ENCODE data around the gene GPR137B.
A peak's percentile ranks its signal among the peaks of the same experiment; 100 is the strongest.
"Not testable (repeated sequence)": the region's sequence is repeated elsewhere in the genome, so short reads cannot be mapped to it uniquely, and the experiment has no call there.

Gene GPR137B

GRCh38 chr1:236161755-236162154, 19.4 kb downstream of the GPR137B start:
- not testable (repeated sequence) for DNase-seq

GRCh38 chr1:236163463-236164153, 21.3 kb downstream of the GPR137B start:
- DNase-seq = peak; percentile 84

- no peak for DNase-seq
Observed at GRCh38 chr1:236164273-236164672, 21.9 kb downstream of the GPR137B start.

- DNase-seq = no peak
Observed at GRCh38 chr1:236165238-236165981, 23.1 kb downstream of the GPR137B start.

- no peak for DNase-seq
Observed at GRCh38 chr1:236166041-236166440, 23.7 kb downstream of the GPR137B start.

GRCh38 chr1:236167154-236167553, 24.8 kb downstream of the GPR137B start:
- no peak for DNase-seq

GRCh38 chr1:236167578-236167977, 25.2 kb downstream of the GPR137B start:
- no peak for DNase-seq

GRCh38 chr1:236168716-236169429, 26.5 kb downstream of the GPR137B start:
- DNase-seq = peak; percentile 90

- DNase-seq = no peak
Observed at GRCh38 chr1:236172041-236172579, 29.8 kb downstream of the GPR137B start.

- DNase-seq = no peak
Observed at GRCh38 chr1:236173174-236173767, 30.9 kb downstream of the GPR137B start.

- DNase-seq = no peak
Observed at GRCh38 chr1:236175642-236176336, 33.5 kb downstream of the GPR137B start.

GRCh38 chr1:236176337-236177336, 34.3 kb downstream of the GPR137B start:
- no peak for DNase-seq

GRCh38 chr1:236179634-236180033, 37.3 kb downstream of the GPR137B start:
- no peak for DNase-seq

GRCh38 chr1:236181059-236181458, 38.7 kb downstream of the GPR137B start:
- DNase-seq = no peak

- peak; percentile 57 for DNase-seq
Observed at GRCh38 chr1:236185687-236186086, 43.3 kb downstream of the GPR137B start.

- not testable (repeated sequence) for DNase-seq
Observed at GRCh38 chr1:236186471-236186870, 44.1 kb downstream of the GPR137B start.

GRCh38 chr1:236188084-236188483, 45.7 kb downstream of the GPR137B start:
- not testable (repeated sequence) for DNase-seq

GRCh38 chr1:236193184-236193583, 50.8 kb downstream of the GPR137B start:
- no peak for DNase-seq

- no peak for DNase-seq
Observed at GRCh38 chr1:236200925-236201324, 58.6 kb downstream of the GPR137B start.

GRCh38 chr1:236201786-236202185, 59.4 kb downstream of the GPR137B start:
- DNase-seq = peak; percentile 39

GRCh38 chr1:236204039-236204438, 61.7 kb downstream of the GPR137B start:
- peak; percentile 15 for DNase-seq
